HG03442 (cell line): ENCODE measurements around the gene P4HB.
"Not testable (repeated sequence)": the region's sequence is repeated elsewhere in the genome, so short reads cannot be mapped to it uniquely, and the experiment has no call there.

Source experiments
- ATAC-seq: cut with Tn5 transposase; IDR thresholded peaks from one replicate; pipeline ENCODE4 v1.9.1; 2021; ENCODE audit warnings: mild to moderate bottlenecking, moderate library complexity; ENCODE audit not compliant: unreplicated experiment

The P4HB gene

GRCh38 chr17:81849457-81849856 lies 10.9 kb downstream of the P4HB start:
- ATAC-seq, result no peak

GRCh38 chr17:81846743-81847689 lies 13.3 kb downstream of the P4HB start:
- no peak for ATAC-seq

GRCh38 chr17:81845881-81846742 lies 14.2 kb downstream of the P4HB start:
- ATAC-seq, result no peak

GRCh38 chr17:81845361-81845760 lies 15.0 kb downstream of the P4HB start:
- no peak for ATAC-seq

- ATAC-seq, result no peak
Observed at GRCh38 chr17:81844887-81845286, 15.4 kb downstream of the P4HB start.

GRCh38 chr17:81844327-81844851 lies 15.9 kb downstream of the P4HB start:
- no peak for ATAC-seq

- ATAC-seq, result no peak
Observed at GRCh38 chr17:81843713-81844326, 16.5 kb downstream of the P4HB start.

- no peak for ATAC-seq
Observed at GRCh38 chr17:81842725-81843504, 17.4 kb downstream of the P4HB start.

- ATAC-seq, result no peak
Observed at GRCh38 chr17:81842378-81842724, 18.0 kb downstream of the P4HB start.

GRCh38 chr17:81841866-81842265 lies 18.5 kb downstream of the P4HB start:
- ATAC-seq, result no peak

GRCh38 chr17:81840826-81841778 lies 19.2 kb downstream of the P4HB start:
- no peak for ATAC-seq

GRCh38 chr17:81840059-81840458 lies 20.3 kb downstream of the P4HB start:
- ATAC-seq, result not testable (repeated sequence)

GRCh38 chr17:81839301-81839700 lies 21.0 kb downstream of the P4HB start:
- ATAC-seq, result no peak

- no peak for ATAC-seq
Observed at GRCh38 chr17:81838753-81839255, 21.5 kb downstream of the P4HB start.

- ATAC-seq, result no peak
Observed at GRCh38 chr17:81837641-81838040, 22.7 kb downstream of the P4HB start.

GRCh38 chr17:81834831-81835267 lies 25.5 kb downstream of the P4HB start, which contains the start of gene PPP1R27:
PPP1R27 (minus strand) TSS chr17:81835050; CDS start chr17:81834953, 97 bp downstream.
- no peak for ATAC-seq

- no peak for ATAC-seq
Observed at GRCh38 chr17:81833921-81834830, 26.2 kb downstream of the P4HB start.
